Activated CD8-positive, alpha-beta memory T cell treated with anti-CD3 and anti-CD28 coated beads, Interleukin-2, amount 10 ng/mL, durations not matched to agents 7 days and 5 days (primary cell): ENCODE results near the gene CST5. TPM values are rescaled to one million over a fixed set of nuclear protein-coding genes. Genes with fewer than 3 reads are reported as not detected.
A peak's percentile ranks its signal among the peaks of the same experiment; 100 is the strongest.

Experiments
- ATAC-seq: fragments of 150-1000 bp; cut with Tn5 transposase; one replicate; pipeline ENCODE4 v1.10.0; 2021; ENCODE audit warnings: moderate library complexity
- CTCF ChIA-PET: fragments of 350-600 bp; sonication (Branson Sonifier 250); formaldehyde crosslinking; loops from one replicate; lab custom pipeline; 2021; ENCODE audit warnings: antibody characterized with exemption; lab: Charles Lee
- DNase-seq: peaks from one replicate; pipeline ENCODE4 v3.0.0-alpha.2; 2020
- H3K27ac Mint-ChIP-seq: one replicate; pipeline ENCODE4 v1.8.0; 2021; ENCODE audit warnings: mild to moderate bottlenecking, mixed read lengths
- H3K27me3 Mint-ChIP-seq: one replicate; pipeline ENCODE4 v1.8.0; 2021; ENCODE audit warnings: mixed read lengths
- H3K36me3 Mint-ChIP-seq: one replicate; pipeline ENCODE4 v1.8.0; 2021; ENCODE audit warnings: mild to moderate bottlenecking, mixed read lengths
- H3K4me1 Mint-ChIP-seq: one replicate; pipeline ENCODE4 v1.8.0; 2021; ENCODE audit warnings: mixed read lengths
- H3K4me3 Mint-ChIP-seq: one replicate; pipeline ENCODE4 v1.8.0; 2021; ENCODE audit warnings: mild to moderate bottlenecking, moderate library complexity, mixed read lengths
- H3K9me3 Mint-ChIP-seq: one replicate; pipeline ENCODE4 v1.8.0; 2022; ENCODE audit warnings: low read depth, mixed read lengths
- total RNA-seq, 2 experiments: library from RNA; stranded (reverse); gene quantifications; one replicate each; pipeline ENCODE4 v1.2.3, GENCODE V29; 2021

The CST5 gene, protein sequence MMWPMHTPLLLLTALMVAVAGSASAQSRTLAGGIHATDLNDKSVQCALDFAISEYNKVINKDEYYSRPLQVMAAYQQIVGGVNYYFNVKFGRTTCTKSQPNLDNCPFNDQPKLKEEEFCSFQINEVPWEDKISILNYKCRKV
- not detected for total RNA-seq

DNA sequence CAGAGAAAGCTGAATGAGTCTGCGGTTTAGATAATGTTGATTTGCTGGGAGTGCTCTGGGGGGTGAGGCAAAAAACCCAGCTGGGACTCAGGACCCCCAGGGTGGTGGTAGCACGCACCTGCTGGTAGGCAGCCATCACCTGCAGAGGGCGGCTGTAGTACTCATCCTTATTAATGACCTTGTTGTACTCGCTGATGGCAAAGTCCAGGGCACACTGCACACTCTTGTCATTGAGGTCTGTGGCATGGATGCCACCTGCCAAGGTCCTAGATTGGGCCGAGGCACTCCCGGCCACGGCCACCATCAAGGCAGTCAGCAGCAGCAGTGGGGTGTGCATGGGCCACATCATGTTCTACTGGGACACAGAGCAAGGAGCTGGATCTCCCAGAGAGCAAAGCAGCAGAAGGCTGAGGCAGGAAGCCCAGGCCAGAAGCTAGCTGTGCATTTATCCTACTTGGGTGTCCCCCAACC lies at the start of gene CST5:
TSS of gene CST5 (minus strand) at position 421 of the 471 bp plus-strand sequence. CDS start at position 349, 72 bp downstream.
- CTCF ChIA-PET, result no interaction called here
- no peak for DNase-seq
- Mint-ChIP-seq H3K27ac (no peak within 1 kb of the TSS), H3K4me3 (no peak within 1 kb of the TSS), H3K27me3 (peaks cover 4% of the 10 kb centered on the region), H3K36me3 (no peaks in the 10 kb centered on the region), H3K9me3 (no peaks in the 10 kb centered on the region), H3K4me1 (no peaks in the 10 kb centered on the region)
- no peak for ATAC-seq

DNA sequence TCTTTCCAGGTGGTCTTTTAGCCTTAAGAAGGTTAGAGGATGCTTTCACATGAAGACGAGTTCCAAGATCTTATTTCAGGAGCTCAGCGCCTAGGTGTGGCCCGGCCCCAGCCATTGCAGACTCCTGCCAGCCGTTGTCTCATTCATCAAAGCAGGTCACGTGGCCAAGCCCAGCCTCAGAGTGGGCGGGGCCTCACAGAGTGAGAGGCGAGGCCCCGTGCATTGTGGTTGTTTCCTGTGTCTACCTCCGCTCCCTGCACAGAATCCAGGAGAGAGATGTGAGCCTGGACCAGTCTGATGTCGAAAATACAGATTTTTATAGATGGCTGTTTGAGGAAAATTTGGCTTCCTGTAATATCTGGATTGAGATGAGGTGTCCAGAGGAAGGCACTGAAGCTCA lies 49.2 kb upstream of the CST5 start:
- H3K36me3 Mint-ChIP-seq, result no peaks in the 10 kb centered on the region
- no peak overlapping the region for H3K27ac Mint-ChIP-seq
- H3K4me1 Mint-ChIP-seq, result peaks cover 18% of the 10 kb centered on the region
- H3K9me3 Mint-ChIP-seq, result no peaks in the 10 kb centered on the region
- DNase-seq, result peak; percentile 61
- ATAC-seq, result peak; percentile 78
- CTCF ChIA-PET, result interaction anchor here (1.0 to 1.3 kb wide), 2 partner anchors 8 to 22 kb away, joined by 3 to 5 read pairs; no protein-coding TSS in a partner anchor
- peaks cover 2% of the 10 kb centered on the region for H3K27me3 Mint-ChIP-seq
- H3K4me3 Mint-ChIP-seq, result no peak overlapping the region

- DNase-seq, result no peak
- Mint-ChIP-seq H3K27me3 (peaks cover 2% of the 10 kb centered on the region), H3K27ac (no peak overlapping the region), H3K4me3 (no peak overlapping the region), H3K9me3 (no peaks in the 10 kb centered on the region), H3K36me3 (no peaks in the 10 kb centered on the region), H3K4me1 (peaks cover 18% of the 10 kb centered on the region)
- CTCF ChIA-PET, result interaction anchor here (1.0 kb wide), 1 partner anchor 9 kb away, joined by 5 read pairs; no protein-coding TSS in a partner anchor
- ATAC-seq, result no peak
Measured at GRCh38 chr20:23928353-23928752, 48.8 kb upstream of the CST5 start.

- ATAC-seq, result no peak
- Mint-ChIP-seq H3K27me3 (peaks cover 2% of the 10 kb centered on the region), H3K4me1 (peaks cover 18% of the 10 kb centered on the region), H3K27ac (no peak overlapping the region), H3K4me3 (no peak overlapping the region), H3K36me3 (no peaks in the 10 kb centered on the region), H3K9me3 (no peaks in the 10 kb centered on the region)
- no peak for DNase-seq
- CTCF ChIA-PET, result no interaction called here
Measured at GRCh38 chr20:23926944-23927872, 47.7 kb upstream of the CST5 start.

DNA sequence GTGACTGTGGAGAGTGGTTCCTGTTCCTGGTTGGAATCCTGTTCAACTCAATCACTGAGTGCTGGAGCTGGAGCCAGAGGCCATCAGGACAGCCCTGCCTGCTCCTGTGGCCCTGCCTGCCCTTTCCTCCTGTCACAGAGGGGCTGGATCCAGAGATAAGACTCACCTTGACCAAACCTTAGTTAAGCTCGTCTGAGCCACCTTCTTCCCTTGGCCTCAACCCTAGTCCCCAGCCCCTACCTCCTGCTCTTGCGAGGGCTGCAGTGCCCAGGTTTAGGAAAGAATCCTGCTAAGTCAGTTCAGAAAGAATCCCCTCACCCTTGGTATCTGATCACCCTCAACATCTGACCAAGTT lies 47.0 kb upstream of the CST5 start:
- Mint-ChIP-seq H3K9me3 (no peaks in the 10 kb centered on the region), H3K27ac (no peak overlapping the region), H3K4me1 (peaks cover 18% of the 10 kb centered on the region), H3K36me3 (no peaks in the 10 kb centered on the region), H3K27me3 (peaks cover 2% of the 10 kb centered on the region), H3K4me3 (no peak overlapping the region)
- ATAC-seq (no peak), DNase-seq (no peak)
- CTCF ChIA-PET, result no interaction called here

DNA sequence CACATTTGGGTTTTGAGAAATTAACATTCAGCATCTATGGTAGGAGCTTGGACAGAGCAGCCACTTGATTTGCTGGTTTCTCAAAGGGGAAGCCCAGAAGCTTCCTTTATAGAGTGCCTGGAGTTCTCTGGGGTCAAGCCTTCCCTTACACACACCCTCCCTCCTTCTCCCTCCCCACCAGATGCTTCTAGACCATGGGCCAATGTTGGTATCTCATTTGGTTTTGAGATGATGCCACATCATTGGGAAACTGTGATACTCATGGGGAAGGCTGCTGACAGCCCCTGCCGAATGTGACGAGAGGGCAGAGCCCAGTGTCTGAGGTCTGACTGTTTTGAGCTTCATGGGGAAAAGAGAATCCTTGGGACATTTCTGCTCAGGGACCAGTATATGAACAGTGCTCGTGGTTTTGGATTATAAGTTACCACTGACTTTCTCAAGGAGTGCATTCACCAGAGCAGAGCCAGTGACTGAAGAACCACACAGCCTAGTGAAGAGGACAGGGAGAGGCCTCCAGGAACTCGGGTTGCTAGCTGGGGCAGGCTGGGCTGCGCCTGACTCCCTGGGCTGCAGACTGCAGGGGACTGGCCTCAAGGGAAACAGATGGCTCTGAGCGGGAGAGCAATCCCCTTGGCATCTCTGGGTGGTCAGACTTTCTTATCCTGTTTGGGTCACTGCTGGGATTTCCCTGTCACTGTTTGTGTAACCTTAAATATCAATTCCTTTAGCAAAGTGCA lies 46.4 kb upstream of the CST5 start:
- Mint-ChIP-seq H3K4me3 (no peak overlapping the region), H3K27me3 (peaks cover 2% of the 10 kb centered on the region), H3K36me3 (no peaks in the 10 kb centered on the region), H3K4me1 (peaks cover 18% of the 10 kb centered on the region), H3K27ac (no peak overlapping the region), H3K9me3 (no peaks in the 10 kb centered on the region)
- DNase-seq, result no peak
- CTCF ChIA-PET, result no interaction called here
- ATAC-seq, result no peak

GRCh38 chr20:23924751-23925150 lies 45.2 kb upstream of the CST5 start:
- no peak overlapping the region for H3K4me3 Mint-ChIP-seq
- no peak for ATAC-seq
- peaks cover under 1% of the 10 kb centered on the region for H3K27me3 Mint-ChIP-seq
- H3K27ac Mint-ChIP-seq, result no peak overlapping the region
- no peak for DNase-seq
- H3K9me3 Mint-ChIP-seq, result no peaks in the 10 kb centered on the region
- peaks cover 28% of the 10 kb centered on the region for H3K4me1 Mint-ChIP-seq
- CTCF ChIA-PET, result interaction anchor here (0.5 kb wide), 1 partner anchor 1364 kb away, joined by 3 read pairs; no protein-coding TSS in a partner anchor
- no peaks in the 10 kb centered on the region for H3K36me3 Mint-ChIP-seq

DNA sequence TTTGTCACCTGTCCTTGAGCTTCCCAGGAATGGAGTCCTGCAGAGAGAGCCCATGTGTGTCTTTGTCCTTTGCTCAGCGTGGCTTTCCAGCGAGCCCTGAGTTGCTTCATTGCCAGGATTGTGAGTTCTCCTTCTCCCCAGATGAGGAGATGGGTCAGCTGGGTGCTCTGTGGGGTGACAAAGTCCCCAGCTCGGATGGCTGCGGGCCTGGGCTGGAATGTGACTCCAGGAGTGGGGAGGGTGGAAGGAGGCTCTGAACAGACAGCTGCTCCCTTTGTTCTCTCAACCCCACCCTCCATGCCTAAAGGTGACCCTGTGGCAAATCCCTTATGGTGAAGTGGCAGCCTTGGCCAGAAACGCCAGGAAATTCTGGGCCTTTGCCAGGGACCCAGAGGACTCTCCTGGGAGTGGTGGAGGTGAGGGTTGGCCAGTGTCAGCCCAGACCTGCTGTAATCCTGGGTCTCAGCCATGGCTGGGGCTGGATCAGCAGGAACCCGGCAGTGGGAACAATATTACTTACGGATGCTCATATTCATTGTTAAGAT lies 44.4 kb upstream of the CST5 start:
- H3K27me3 Mint-ChIP-seq, result no peaks in the 10 kb centered on the region
- no peak for ATAC-seq
- CTCF ChIA-PET, result no interaction called here

GRCh38 chr20:23923311-23923710 lies 43.8 kb upstream of the CST5 start:
- ATAC-seq (no peak), DNase-seq (no peak)
- Mint-ChIP-seq H3K4me1 (peaks cover 28% of the 10 kb centered on the region), H3K27me3 (no peaks in the 10 kb centered on the region), H3K27ac (no peak overlapping the region), H3K36me3 (no peaks in the 10 kb centered on the region), H3K4me3 (no peak overlapping the region), H3K9me3 (no peaks in the 10 kb centered on the region)
- CTCF ChIA-PET, result no interaction called here

More for the DNA sequence above, 44.4 kb upstream of the CST5 start:
- peaks cover 33% of the 10 kb centered on the region for H3K4me1 Mint-ChIP-seq
- no peak overlapping the region for H3K27ac Mint-ChIP-seq
- H3K36me3 Mint-ChIP-seq, result no peaks in the 10 kb centered on the region
- H3K9me3 Mint-ChIP-seq, result no peaks in the 10 kb centered on the region
- H3K4me3 Mint-ChIP-seq, result no peak overlapping the region
- no peak for DNase-seq

- Mint-ChIP-seq H3K9me3 (no peaks in the 10 kb centered on the region), H3K27me3 (no peaks in the 10 kb centered on the region), H3K27ac (no peak overlapping the region), H3K36me3 (no peaks in the 10 kb centered on the region), H3K4me3 (no peak overlapping the region), H3K4me1 (peaks cover 15% of the 10 kb centered on the region)
- DNase-seq, result no peak
- CTCF ChIA-PET, result no interaction called here
- ATAC-seq, result no peak
Measured at GRCh38 chr20:23920408-23921325, 41.1 kb upstream of the CST5 start.

DNA sequence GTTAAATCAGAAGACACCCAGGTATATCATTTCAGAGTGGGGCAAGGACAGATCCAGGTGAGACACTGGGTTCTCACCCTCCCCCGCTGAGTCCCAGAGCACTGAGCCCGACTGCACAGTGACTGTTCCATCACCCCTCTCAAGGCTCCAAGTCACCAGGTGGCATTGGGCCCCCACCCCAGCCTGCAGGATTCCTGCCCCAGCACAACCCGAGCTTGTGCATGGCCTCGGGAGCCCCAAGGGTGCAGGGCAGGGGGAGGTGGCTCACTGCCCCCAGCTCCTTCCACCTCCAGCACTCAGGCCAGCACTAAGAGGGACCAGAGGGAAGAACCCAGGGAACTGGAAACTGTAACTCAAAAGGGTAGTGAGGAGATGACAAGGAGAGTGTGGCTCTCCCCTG lies 39.3 kb upstream of the CST5 start:
- no peaks in the 10 kb centered on the region for H3K9me3 Mint-ChIP-seq
- H3K4me3 Mint-ChIP-seq, result no peak overlapping the region
- peaks cover 15% of the 10 kb centered on the region for H3K4me1 Mint-ChIP-seq
- CTCF ChIA-PET, result no interaction called here
- no peaks in the 10 kb centered on the region for H3K36me3 Mint-ChIP-seq
- DNase-seq (no peak), ATAC-seq (no peak)
- no peaks in the 10 kb centered on the region for H3K27me3 Mint-ChIP-seq
- no peak overlapping the region for H3K27ac Mint-ChIP-seq

- CTCF ChIA-PET, result no interaction called here
- Mint-ChIP-seq H3K4me1 (peaks cover 15% of the 10 kb centered on the region), H3K4me3 (no peak overlapping the region), H3K9me3 (no peaks in the 10 kb centered on the region), H3K27ac (no peak overlapping the region), H3K27me3 (peaks cover 2% of the 10 kb centered on the region), H3K36me3 (no peaks in the 10 kb centered on the region)
- ATAC-seq, result no peak
- DNase-seq, result no peak
Measured at GRCh38 chr20:23918101-23918862, 38.7 kb upstream of the CST5 start.
